H9 (cell line): ENCODE measurements around the gene TRIM22. TPM values are rescaled to one million over a fixed set of nuclear protein-coding genes. Genes with fewer than 3 reads are reported as not detected.

ENCODE experiments used
- DNase-seq: peaks from one replicate; pipeline ENCODE4 v3.0.0-alpha.2; 2017
- H2AFZ ChIP-seq: one replicate; pipeline ENCODE4 v1.6.1; 2013; ENCODE audit warnings: mild to moderate bottlenecking, low read length, control low read depth, moderate library complexity
- H2AK5ac ChIP-seq: 2 replicates; pipeline ENCODE4 v1.6.1; 2013; ENCODE audit warnings: low read length, control low read depth, mixed read lengths; ENCODE audit not compliant: insufficient read length
- H2BK120ac ChIP-seq: one replicate; pipeline ENCODE4 v1.6.1; 2013; ENCODE audit warnings: low read depth, mild to moderate bottlenecking, low read length, control low read depth, inconsistent platforms; ENCODE audit not compliant: poor library complexity, severe bottlenecking
- H2BK12ac ChIP-seq: 2 replicates; pipeline ENCODE4 v1.6.1; 2013; ENCODE audit warnings: low read length, control low read depth, mixed read lengths, low read depth; ENCODE audit not compliant: insufficient read length
- H2BK15ac ChIP-seq: 2 replicates; pipeline ENCODE4 v1.6.1; 2013; ENCODE audit warnings: low read depth, low read length, control low read depth
- H2BK20ac ChIP-seq: one replicate; pipeline ENCODE4 v1.6.1; 2013; ENCODE audit warnings: low read depth, mild to moderate bottlenecking, low read length, control low read depth, inconsistent platforms; ENCODE audit not compliant: poor library complexity, severe bottlenecking
- H2BK5ac ChIP-seq: 2 replicates; pipeline ENCODE4 v1.6.1; 2013; ENCODE audit warnings: low read length, control low read depth, mixed read lengths; ENCODE audit not compliant: insufficient read length
- H3K14ac ChIP-seq: 2 replicates; pipeline ENCODE4 v1.6.1; 2013; ENCODE audit warnings: low read length, control low read depth; ENCODE audit not compliant: insufficient read depth
- H3K18ac ChIP-seq: 2 replicates; pipeline ENCODE4 v1.6.1; 2013; ENCODE audit warnings: low read depth, mild to moderate bottlenecking, mixed read lengths, low read length, control low read depth; ENCODE audit not compliant: insufficient read length
- H3K23ac ChIP-seq: 2 replicates; pipeline ENCODE4 v1.6.1; 2013; ENCODE audit warnings: low read length, control low read depth, mixed read lengths, low read depth; ENCODE audit not compliant: insufficient read length
- H3K23me2 ChIP-seq: 2 replicates; pipeline ENCODE4 v1.6.1; 2013; ENCODE audit warnings: low read depth, mild to moderate bottlenecking, mixed read lengths, low read length, control low read depth; ENCODE audit not compliant: insufficient read length, poor library complexity, severe bottlenecking
- H3K27ac ChIP-seq: 2 replicates; pipeline ENCODE4 v1.5.1; 2013; ENCODE audit warnings: low read length, control low read depth, mixed read lengths, low read depth; ENCODE audit not compliant: insufficient read length
- H3K27me3 ChIP-seq: 2 replicates; pipeline ENCODE4 v1.6.1; 2013; ENCODE audit warnings: low read length, control low read depth, inconsistent platforms; ENCODE audit not compliant: insufficient read depth
- H3K4ac ChIP-seq: 2 replicates; pipeline ENCODE4 v1.6.1; 2013; ENCODE audit warnings: low read depth, mild to moderate bottlenecking, control low read depth, inconsistent platforms, low read length, moderate library complexity
- H3K4me1 ChIP-seq: 2 replicates; pipeline ENCODE4 v1.6.1; 2013; ENCODE audit warnings: low read length, control low read depth, inconsistent platforms; ENCODE audit not compliant: insufficient read depth
- H3K4me2 ChIP-seq: 2 replicates; pipeline ENCODE4 v1.6.1; 2013; ENCODE audit warnings: low read length, control low read depth, mixed read lengths; ENCODE audit not compliant: insufficient read length, insufficient read depth
- H3K56ac ChIP-seq: 2 replicates; pipeline ENCODE4 v1.6.1; 2013; ENCODE audit warnings: low read depth, mild to moderate bottlenecking, mixed read lengths, low read length, control low read depth; ENCODE audit not compliant: insufficient read length
- H3K79me1 ChIP-seq: 2 replicates; pipeline ENCODE4 v1.6.1; 2013; ENCODE audit warnings: low read depth, mild to moderate bottlenecking, moderate library complexity, low read length, control low read depth, inconsistent platforms; ENCODE audit not compliant: insufficient read depth, poor library complexity, severe bottlenecking
- H3K79me2 ChIP-seq: 2 replicates; pipeline ENCODE4 v1.6.1; 2013; ENCODE audit warnings: low read length, control low read depth, inconsistent platforms; ENCODE audit not compliant: insufficient read depth
- H3K9ac ChIP-seq: 2 replicates; pipeline ENCODE4 v1.6.1; 2013; ENCODE audit warnings: low read length, control low read depth, mixed read lengths; ENCODE audit not compliant: insufficient read length; ENCODE audit errors: extremely low read depth
- H3K9me3 ChIP-seq: one replicate; pipeline ENCODE4 v1.6.1; 2013; ENCODE audit warnings: low read depth, low read length, inconsistent platforms; ENCODE audit not compliant: control insufficient read depth
- H3T11ph ChIP-seq: one replicate; pipeline ENCODE4 v1.6.1; 2013; ENCODE audit warnings: mild to moderate bottlenecking, low read length, control low read depth, inconsistent platforms
- H4K20me1 ChIP-seq: one replicate; pipeline ENCODE4 v1.6.1; 2013; ENCODE audit not compliant: control insufficient read depth, insufficient read length, insufficient read depth
- H4K5ac ChIP-seq: 2 replicates; pipeline ENCODE4 v1.6.1; 2013; ENCODE audit warnings: low read depth, mild to moderate bottlenecking, mixed read lengths, low read length, control low read depth; ENCODE audit not compliant: insufficient read length
- H4K8ac ChIP-seq: replicated peaks from 2 replicates; pipeline ENCODE4 v1.6.1; 2013; ENCODE audit warnings: low read length, control low read depth, mixed read lengths, low read depth; ENCODE audit not compliant: insufficient read length
- H4K91ac ChIP-seq: 2 replicates; pipeline ENCODE4 v1.6.1; 2013; ENCODE audit warnings: low read depth, mild to moderate bottlenecking, moderate library complexity, mixed read lengths, low read length, control low read depth; ENCODE audit not compliant: insufficient read length
- H3K27ac Mint-ChIP-seq, 3 experiments: 2 replicates in 2 of 3; 3 replicates in 1 of 3; pipeline ENCODE4 v1.8.0; 2020 to 2021; ENCODE audit warnings: mixed read lengths in 3 of 3, mild to moderate bottlenecking in 1 of 3, moderate library complexity in 1 of 3
- H3K27me3 Mint-ChIP-seq: 2 replicates; pipeline ENCODE4 v1.8.0; 2021; ENCODE audit warnings: low read depth, mild to moderate bottlenecking, moderate library complexity, mixed read lengths
- H3K36me3 Mint-ChIP-seq, 3 experiments: 2 replicates in 2 of 3; 3 replicates in 1 of 3; pipeline ENCODE4 v1.8.0; 2020 to 2021; ENCODE audit warnings: low read depth in 3 of 3, mixed read lengths in 3 of 3; ENCODE audit not compliant: insufficient read depth in 1 of 3
- H3K4me1 Mint-ChIP-seq, 2 experiments: 2 replicates each; pipeline ENCODE4 v1.8.0; 2020; ENCODE audit warnings: mixed read lengths in 2 of 2
- H3K4me3 Mint-ChIP-seq, 2 experiments: 2 replicates in 1 of 2; 3 replicates in 1 of 2; pipeline ENCODE4 v1.8.0; 2020 to 2021; ENCODE audit warnings: mild to moderate bottlenecking in 2 of 2, mixed read lengths in 2 of 2, moderate library complexity in 1 of 2
- H3K9me3 Mint-ChIP-seq, 2 experiments: 2 replicates in 1 of 2; 3 replicates in 1 of 2; pipeline ENCODE4 v1.8.0; 2020; ENCODE audit warnings: mild to moderate bottlenecking in 2 of 2, mixed read lengths in 2 of 2, moderate library complexity in 1 of 2
- CTCF ChIP-seq: fragments of 200-600 bp; sonication (generic); conservative IDR thresholded peaks from 3 replicates; pipeline ENCODE4 v1.8.0; 2021; ENCODE audit warnings: antibody characterized with exemption, mild to moderate bottlenecking
- WGBS: extraction: QIAGEN DNeasy Blood & Tissue Kit; methylation state at CpG from one replicate; pipeline ENCODE4 v1.1.7; 2013; ENCODE audit warnings: missing lambda C conversion rate, low lambda C conversion rate, mixed read lengths; ENCODE audit not compliant: insufficient read length; ENCODE audit errors: extremely low coverage; 5-methylcytosine and 5-hydroxymethylcytosine counted together
- long read RNA-seq: library from polyadenylated mRNA; unstranded; transcript quantifications from one replicate; pipeline ENCODE4 v2.0.0, GENCODE V29; 2020
- total RNA-seq: library from RNA; stranded (reverse); gene quantifications from 2 replicates; pipeline ENCODE4 v1.2.1, GENCODE V29; 2021

The TRIM22 gene
- total RNA-seq, result 78.6 and 79.9 TPM in 2 replicates
- long read RNA-seq, transcript TRIM22-201 (8 exons, 2,989 nt), result major isoform, 230 of 316 reads
- long read RNA-seq, partial matches to known transcripts, result 7 of 316 reads
- long read RNA-seq, other reads (novel, unspliced or antisense), result 75 of 316 reads

GRCh38 chr11:5689551-5689983 lies at the start of gene TRIM22:
Gene TRIM22, plus strand, starts transcription at chr11:5689790. Its CDS starts 6,443 bp downstream, at chr11:5696233.
- Histone ChIP-seq H3K27ac (peak within 1 kb of the TSS; percentile 75), H3K79me1 (no peaks in the 10 kb centered on the region), H3K4me1 (no peaks in the 10 kb centered on the region; the same call in 1 of the 2 replicates), H3K18ac (peak within 1 kb of the TSS; percentile 1), H2BK120ac (no peak within 1 kb of the TSS), H4K20me1 (no peaks in the 10 kb centered on the region), H3K14ac (peak within 1 kb of the TSS; percentile 14; the same call in 1 of the 2 replicates), H3K79me2 (peaks cover 3% of the 10 kb centered on the region; the same call in 1 of the 2 replicates), H3K27me3 (no peaks in the 10 kb centered on the region), H3K9ac (peak within 1 kb of the TSS; percentile 69), H3K4me2 (peak within 1 kb of the TSS; percentile 51), H4K8ac (no peak within 1 kb of the TSS), H3K23ac (no peak within 1 kb of the TSS), H3T11ph (no peak within 1 kb of the TSS), H4K5ac (no peak within 1 kb of the TSS), H2BK20ac (no peak within 1 kb of the TSS), H2AK5ac (no peak within 1 kb of the TSS), H3K56ac (no peak within 1 kb of the TSS), H3K4ac (no peak within 1 kb of the TSS; the same call in 1 of the 2 replicates), H2BK12ac (no peak within 1 kb of the TSS), H4K91ac (no peak within 1 kb of the TSS), H2AFZ (no peak within 1 kb of the TSS), H3K23me2 (peaks cover 8% of the 10 kb centered on the region), H2BK5ac (peak within 1 kb of the TSS; percentile 67), H2BK15ac (no peak within 1 kb of the TSS), H3K9me3 (no peaks in the 10 kb centered on the region)
- Mint-ChIP-seq H3K4me1 (peaks cover 42 to 44% of the 10 kb centered on the region in 2 experiments), H3K27ac (peak within 1 kb of the TSS; percentile 92 to 99 (median 96)), H3K27me3 (no peaks in the 10 kb centered on the region), H3K4me3 (peak within 1 kb of the TSS; percentile 66 to 70), H3K9me3 (peaks cover 0 to 4% of the 10 kb centered on the region in 2 experiments; a peak in 2 of 5 replicates), H3K36me3 (peaks cover 5 to 26% (median 19%) of the 10 kb centered on the region in 3 experiments; a peak in 6 of 7 replicates)
- DNase-seq, result peak; percentile 52
- TF ChIP-seq CTCF, result no peak
- WGBS, result no CpG with 5 or more reads among the region's 2 CpGs
